ENCODE data around the gene WWP2.

DNA sequence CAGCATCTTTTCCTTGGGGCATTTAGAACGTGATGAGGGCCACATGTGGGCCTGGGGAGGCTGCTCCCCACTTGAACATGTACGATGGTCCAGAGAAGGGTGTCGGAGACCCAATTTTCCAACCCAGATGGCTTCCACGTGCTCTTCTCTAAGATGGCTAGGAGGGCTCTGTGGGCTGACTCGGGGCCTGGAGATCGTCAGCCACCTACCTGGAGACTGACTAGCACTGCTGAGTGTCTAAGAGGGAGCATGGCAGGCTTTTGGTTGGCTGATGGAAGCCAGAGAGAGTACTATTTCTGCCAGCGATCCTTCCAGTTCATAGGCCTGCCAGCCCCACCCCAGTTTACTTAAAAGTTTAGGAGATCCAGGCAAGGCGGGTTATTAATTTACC, 128.8 kb downstream of the WWP2 start:
- no peak for TF ChIP-seq EZH2 (IDR thresholded peaks at IDR 0.05)
- no peak for TF ChIP-seq POLR2AphosphoS5 (IDR thresholded peaks at IDR 0.05; ENCODE audit: borderline replicate concordance, low read depth, low read length)
- no peak for TF ChIP-seq FOXP2 (optimal IDR thresholded peaks at IDR 0.05; ENCODE audit: control extremely low read depth, extremely low read length, insufficient read depth)

Measured in SK-N-MC (cell line).